HG03196 (cell line): ENCODE measurements around the gene TXLNB.
A peak's percentile ranks its signal among the peaks of the same experiment; 100 is the strongest.

ENCODE experiments used
- ATAC-seq: cut with Tn5 transposase; IDR thresholded peaks from one replicate; pipeline ENCODE4 v1.9.1; 2021; ENCODE audit not compliant: unreplicated experiment

The TXLNB gene

DNA sequence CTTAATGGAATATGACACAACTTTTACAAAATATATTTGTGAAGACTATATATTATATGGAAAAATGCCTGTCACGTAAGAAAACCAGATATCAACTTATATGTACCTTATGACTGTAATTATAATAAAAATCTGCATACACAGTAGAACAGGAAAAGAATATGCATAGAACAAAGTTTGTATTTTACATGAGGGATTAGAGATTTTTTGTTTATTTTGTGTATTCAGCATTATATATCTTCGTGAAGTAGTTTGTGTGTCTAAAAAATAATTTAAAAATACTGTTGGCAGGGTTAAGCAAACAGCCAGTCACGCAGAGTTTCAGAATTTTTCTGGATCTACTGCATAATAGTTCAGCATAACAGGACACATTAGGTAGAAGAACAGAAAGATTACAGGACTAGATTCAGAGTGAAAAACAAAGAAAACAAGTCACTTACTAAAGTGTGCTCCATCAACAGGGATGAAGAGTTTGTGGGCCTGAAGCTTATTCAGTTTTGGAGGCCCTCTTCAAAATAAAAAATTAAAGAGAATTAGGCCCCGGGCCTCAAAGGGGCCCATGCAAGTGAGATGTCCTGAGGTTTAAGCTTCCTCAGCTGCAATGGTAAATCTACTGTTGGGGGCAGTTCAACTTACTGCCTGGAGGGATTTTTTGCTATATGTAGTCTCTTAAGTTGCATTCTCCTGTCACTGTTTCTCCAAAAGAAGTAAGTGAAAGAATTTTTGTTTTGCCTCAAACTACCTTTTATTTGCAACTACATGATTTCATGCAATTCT is 16.3 kb downstream of the TXLNB start:
- no peak for ATAC-seq

DNA sequence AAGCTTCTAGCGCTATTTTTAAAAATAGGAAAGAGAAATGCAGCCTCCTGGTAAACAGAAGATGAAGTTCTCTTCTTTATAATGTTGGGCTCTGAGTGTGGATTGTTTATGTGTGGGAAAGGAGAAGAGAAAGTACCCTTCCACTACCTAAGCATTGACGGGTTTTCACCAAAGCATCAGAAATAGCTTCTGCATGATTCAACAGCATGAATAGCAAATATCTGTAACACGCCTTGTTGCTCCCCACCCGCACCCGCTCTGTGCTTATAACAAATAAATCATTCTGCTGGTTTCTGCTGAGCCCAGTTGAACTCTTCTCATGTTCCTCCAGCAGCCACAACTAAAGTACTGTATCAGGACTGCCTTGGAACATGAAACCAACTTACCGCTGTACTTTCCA is 20.7 kb downstream of the TXLNB start:
- ATAC-seq = peak; percentile 84

GRCh38 chr6:139270249-139270648 is 21.5 kb downstream of the TXLNB start:
- no peak for ATAC-seq

GRCh38 chr6:139265512-139266190 is 26.1 kb downstream of the TXLNB start:
- ATAC-seq = no peak

DNA sequence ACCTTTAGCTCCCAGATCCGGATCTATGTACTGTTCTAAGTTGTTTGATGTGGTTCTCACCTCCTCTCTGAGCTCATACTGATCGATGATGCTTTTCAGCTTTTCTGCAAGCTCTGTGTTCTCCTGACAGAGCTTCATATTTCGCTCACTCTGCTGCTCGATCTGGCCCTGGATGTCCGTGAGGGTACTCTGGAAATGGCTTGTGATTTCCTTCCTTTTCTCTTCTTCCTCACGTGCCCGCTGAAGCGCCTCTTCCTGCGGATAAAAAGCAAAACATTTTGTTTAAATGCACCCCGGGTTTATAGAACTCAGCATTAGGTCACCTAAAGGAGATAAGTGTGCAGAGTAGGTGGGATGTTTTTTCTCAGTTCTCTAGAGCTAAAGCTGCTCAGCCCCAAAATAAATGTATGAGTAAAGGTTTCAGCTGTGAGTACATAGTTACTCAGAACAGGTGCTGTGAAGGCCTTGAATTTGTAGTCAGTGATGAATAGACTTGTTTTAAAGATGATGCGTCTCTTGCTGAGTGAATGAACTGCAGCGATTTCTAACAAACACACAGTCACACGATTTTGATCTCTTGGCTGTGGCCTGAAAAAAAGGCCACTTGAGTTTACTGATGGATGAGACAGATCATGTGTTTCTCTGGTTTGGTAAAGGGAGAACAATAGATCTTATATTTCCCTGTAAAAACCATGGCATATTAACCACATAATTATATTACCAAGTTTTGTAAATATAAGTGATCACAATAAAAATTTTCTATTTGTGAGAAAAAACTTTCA is 29.1 kb downstream of the TXLNB start:
- ATAC-seq = peak; percentile 76

- ATAC-seq = no peak
Observed at GRCh38 chr6:139257821-139258398, 33.9 kb downstream of the TXLNB start.

DNA sequence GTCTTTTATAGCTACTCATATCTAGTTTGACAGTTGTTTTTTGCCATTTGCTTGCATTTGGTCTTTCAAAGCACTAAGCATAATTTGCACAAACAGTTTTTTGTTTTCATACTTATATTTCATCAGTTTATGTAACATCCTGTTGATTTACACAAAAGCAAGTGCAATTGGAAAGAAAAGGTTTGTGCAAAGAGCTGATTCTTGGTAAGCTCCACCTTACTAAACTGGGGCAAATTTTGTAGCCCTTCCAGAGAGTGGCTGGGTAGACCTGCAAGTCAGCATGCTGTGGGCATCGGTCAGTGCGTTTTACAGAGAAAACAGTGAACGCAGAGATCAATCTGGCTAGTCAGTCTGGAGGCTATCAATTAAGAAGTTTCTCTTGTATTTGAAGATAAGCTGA is 34.5 kb downstream of the TXLNB start:
- no peak for ATAC-seq

DNA sequence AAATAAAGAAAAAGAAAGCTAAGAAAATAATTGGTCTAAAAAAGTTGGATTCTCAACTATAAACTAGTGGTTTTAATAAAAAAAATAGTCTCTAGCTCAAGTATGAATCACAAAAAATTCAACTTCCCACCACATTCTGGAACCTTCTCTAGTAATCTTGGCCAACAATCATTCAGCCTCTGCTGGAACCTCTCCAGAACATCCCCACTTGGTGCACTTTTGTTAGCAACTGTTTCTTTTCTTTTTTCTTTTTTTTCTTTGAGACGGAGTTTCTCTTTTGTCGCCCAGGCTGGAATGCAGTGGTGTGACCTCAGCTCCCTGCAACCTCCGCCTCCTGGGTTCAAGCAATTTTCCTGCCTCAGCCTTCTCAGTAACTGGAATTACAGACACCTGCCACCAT is 35.7 kb downstream of the TXLNB start:
- no peak for ATAC-seq

DNA sequence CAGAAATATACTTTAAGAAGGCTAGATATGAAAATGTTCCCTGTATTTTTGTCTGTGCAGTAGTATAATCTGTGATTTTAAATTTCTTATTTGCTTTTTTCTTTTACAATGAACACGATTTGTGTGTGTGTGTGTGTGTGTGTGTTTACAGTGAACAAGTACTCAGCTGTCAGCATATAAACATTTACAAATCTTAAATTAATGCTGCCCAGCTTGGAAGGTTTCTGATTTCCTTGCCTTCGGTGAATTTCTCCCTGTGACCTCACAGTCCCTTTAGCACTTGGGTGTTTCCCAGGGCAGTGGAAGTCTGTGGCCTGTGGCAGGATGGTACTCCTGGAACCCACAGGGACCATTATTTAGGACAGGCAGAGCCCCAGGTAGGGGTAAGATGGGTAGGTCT is 37.6 kb downstream of the TXLNB start:
- no peak for ATAC-seq

GRCh38 chr6:139253656-139254055 is 38.1 kb downstream of the TXLNB start:
- no peak for ATAC-seq

DNA sequence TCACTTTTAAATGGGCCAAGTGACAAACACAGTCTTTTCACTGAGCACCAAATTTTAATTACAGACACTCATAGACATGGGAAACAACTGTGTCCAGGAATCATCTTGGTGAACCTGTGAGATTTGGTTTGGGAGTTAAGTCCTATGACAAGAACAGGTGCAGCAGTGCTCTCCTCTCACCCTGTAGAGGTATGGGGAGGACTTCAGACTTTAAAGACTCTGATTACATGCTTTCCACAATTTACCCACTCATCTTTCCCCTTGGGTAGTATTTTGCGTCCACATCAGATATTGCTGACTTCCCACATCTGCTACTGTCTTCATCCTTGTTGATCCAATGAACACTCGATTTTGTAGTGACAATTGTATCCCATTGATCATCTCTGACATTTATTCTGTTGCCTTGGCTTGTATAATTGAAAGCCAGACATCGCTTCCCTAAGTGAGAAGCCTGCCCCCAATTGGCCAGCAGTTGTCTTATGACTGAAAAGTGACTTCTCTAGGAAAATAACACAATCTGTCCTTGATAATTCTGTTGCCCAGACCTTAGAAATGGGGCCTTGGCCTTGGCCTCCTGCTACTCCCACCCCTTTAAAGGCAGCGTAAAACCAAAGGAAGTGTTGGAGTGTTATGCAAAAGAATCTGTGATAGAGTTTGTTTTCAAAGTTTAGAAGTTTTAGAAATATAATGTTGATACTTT is 40.0 kb downstream of the TXLNB start:
- no peak for ATAC-seq

GRCh38 chr6:139251045-139251690 is 40.6 kb downstream of the TXLNB start:
- no peak for ATAC-seq

GRCh38 chr6:139250296-139251044 is 41.3 kb downstream of the TXLNB start:
- peak; percentile 97 for ATAC-seq

DNA sequence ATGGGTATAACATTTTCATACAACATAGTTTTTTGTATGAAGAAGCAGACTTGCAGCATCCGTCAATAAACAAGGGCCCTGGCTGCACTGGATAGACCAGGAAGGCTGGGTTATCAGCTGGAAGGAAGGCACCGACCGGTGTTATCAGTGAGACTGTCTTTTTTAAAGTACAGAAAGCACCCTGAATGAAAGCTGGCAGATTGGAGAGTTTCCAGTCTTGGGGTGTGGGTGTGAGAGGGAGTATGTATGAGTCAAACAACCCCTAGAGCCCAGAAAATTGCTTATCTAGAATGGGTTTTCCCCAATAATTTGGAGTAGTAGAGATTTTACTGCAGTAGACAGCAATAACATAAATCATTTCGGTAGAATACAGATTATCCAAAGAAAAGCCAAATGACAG is 42.4 kb downstream of the TXLNB start:
- ATAC-seq = no peak

DNA sequence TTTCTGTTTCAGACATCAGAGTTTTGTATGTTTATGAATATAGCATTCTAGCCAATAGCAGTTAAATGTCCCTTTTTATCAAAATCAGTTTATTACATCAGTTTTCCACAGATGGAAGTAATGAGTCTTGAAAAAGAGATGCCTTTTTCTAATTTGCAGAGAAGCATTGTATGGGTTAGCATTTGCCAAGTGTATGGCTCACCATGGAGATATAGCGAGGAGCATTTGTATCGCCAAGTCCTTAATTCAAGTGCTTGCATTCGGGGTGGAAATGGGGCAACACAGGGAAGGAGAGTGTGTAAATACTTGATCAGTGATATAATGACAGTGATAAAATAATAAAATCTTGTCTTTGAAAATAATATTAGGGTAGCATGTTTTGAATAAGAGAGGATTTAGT is 42.9 kb downstream of the TXLNB start:
- no peak for ATAC-seq

- no peak for ATAC-seq
Observed at GRCh38 chr6:139247618-139248017, 44.2 kb downstream of the TXLNB start.

DNA sequence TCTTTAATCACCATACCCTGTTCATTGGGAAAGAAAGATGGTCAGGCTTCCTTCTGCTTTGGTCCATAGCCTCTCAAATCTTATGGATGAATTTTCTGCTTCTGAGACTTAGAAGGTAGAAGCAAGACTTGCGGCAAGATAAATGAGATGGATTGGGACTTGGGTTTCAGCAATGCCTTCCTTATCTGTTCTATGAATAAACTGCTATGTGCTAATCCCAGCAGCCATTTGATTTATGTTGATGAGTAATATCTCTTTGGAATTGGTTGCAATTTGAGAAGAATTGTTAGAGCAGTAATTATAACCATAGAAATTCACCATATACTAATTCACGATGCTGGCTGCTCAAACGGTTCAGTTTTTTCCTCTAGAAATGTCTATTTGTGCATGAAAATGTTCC is 48.3 kb downstream of the TXLNB start:
- ATAC-seq = no peak

DNA sequence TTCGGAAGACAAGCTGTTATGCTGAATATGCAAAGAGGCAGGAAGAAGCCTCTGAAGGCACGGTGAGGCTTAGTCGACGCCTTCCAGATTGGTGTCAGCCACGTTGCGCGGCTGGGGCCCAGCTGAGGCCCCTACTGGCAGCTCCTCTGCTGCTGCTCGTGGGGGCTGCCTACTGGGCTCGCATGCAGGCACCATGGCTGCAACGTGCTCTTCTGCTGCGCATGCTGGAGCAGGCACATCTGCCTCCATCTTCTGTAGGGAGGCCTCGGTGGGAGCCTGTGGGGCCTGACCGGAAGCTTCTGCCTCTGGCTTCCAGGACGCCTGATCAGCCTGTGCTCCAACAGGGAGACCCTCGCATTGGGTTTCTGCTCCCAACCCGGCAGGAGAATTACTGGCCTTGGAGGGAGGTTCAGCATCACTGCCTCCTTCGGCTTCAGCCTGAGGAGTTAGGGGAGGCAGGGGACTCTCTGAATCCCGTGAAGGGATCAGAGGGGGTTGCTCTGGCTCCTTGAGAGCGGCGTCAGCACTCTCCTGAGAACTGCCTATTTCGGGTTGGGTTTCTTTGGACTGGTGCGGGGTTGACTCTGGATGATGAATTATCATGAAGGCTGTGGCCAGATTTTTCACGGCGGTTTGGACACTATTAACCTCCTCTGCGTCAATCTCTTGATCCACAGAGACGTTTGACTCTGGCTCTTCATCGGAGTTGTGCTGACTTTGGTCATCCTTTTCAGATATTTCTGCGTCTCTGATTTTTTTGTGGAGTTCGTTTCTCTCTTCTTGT is 49.1 kb downstream of the TXLNB start:
- ATAC-seq = no peak
